H7 (cell line): Measurements from ENCODE around the gene NOTCH1. TPM values are rescaled to one million over a fixed set of nuclear protein-coding genes. Genes with fewer than 3 reads are reported as not detected.

Source experiments
- DNase-seq: peaks from one replicate; pipeline ENCODE4 v3.0.0; 2012
- H3K27me3 ChIP-seq: 2 replicates; pipeline ENCODE4 v1.6.0; 2011; ENCODE audit warnings: mild to moderate bottlenecking, low read length; ENCODE audit not compliant: control insufficient read depth, insufficient read depth
- H3K36me3 ChIP-seq: replicated peaks from 2 replicates; pipeline ENCODE4 v1.5.1; 2011; ENCODE audit warnings: low read length; ENCODE audit not compliant: control insufficient read depth, insufficient read depth
- H3K4me3 ChIP-seq: 2 replicates; pipeline ENCODE4 v1.5.1; 2011; ENCODE audit warnings: low read depth, mild to moderate bottlenecking, control low read depth, low read length, moderate library complexity; ENCODE audit not compliant: insufficient read depth
- total RNA-seq: library from RNA; depleted of rRNA; stranded (reverse); fragments of >200 nt; shearing (Covaris generic); gene quantifications from 2 replicates; pipeline ENCODE4 v1.2.3, GENCODE V29; 2014

Gene NOTCH1
- total RNA-seq, 1 experiment from 2014 or later, result 33.3 TPM

DNA sequence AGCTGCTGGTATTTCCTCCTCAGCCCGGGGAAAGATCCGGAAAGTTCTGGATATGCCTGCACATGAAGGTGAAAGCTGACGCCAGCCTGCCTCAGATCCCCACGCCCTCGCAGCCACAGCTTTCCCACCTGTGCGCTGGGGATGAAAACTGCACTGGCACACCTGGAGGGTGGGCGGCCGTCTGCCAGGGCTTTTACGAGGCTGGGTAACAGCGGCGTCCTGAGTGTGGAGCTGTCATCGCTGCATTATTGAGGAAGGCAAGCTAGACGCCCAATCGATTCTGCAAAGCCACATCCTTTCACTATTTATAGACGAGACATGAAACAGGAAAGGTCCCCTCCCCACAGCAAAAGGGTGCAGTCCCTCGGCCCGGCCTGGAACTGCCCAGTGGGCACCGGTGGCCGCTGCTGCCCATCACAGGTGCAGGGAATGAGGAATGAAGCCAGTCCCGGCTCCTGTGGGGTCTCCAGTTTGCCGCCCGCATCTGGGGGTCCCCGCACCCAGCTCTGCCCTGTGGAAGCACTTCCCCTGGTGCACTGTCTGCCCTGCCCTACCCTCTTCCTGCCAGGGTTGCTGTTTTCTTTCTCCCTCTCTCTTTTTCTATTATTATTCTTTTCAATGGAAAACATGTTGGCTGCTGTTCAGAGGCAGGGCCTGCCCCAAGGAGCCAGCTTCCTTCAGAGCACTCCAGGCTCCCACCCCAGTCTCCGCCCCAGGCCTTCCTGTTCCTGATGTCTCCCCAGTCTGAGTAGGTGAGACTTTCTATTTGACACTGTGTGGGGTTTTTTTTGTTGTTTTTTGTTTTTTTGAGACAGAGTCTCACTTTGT is 7.0 kb downstream of the NOTCH1 start:
- Histone ChIP-seq H3K36me3 (peaks cover 5% of the 10 kb centered on the region), H3K4me3 (no peak overlapping the region), H3K27me3 (no peaks in the 10 kb centered on the region)
- DNase-seq, result no peak

GRCh38 chr9:136537896-136538598 is 7.8 kb downstream of the NOTCH1 start:
- H3K36me3 ChIP-seq, result peaks cover 4% of the 10 kb centered on the region
- no peak for DNase-seq
- H3K4me3 ChIP-seq, result no peak overlapping the region
- H3K27me3 ChIP-seq, result no peaks in the 10 kb centered on the region

DNA sequence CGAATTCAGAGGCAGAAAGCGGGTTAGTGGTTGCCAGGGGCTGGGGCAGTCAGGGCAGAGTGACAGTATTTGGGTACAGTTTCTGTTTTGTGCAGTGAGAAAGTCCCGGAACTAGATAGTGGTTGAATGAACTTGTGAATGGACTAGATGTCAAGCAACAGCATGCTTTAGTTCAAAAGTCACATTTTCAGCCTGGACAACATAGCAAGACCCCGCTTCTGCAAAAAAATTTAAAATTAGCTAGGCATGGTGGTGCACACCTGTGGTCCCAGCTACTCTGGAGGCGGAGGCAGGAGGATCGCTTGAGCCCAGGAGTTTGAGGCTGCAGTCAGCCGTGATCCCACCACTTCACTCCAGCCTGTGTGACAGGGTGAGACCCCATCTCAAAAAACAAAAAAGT is 8.4 kb downstream of the NOTCH1 start:
- no peak overlapping the region for H3K4me3 ChIP-seq
- DNase-seq, result no peak

GRCh38 chr9:136536721-136537241 is 9.1 kb downstream of the NOTCH1 start:
- peak; percentile 88 for DNase-seq
- peaks cover 1% of the 10 kb centered on the region; the same call in 1 of the 2 replicates for H3K36me3 ChIP-seq
- H3K4me3 ChIP-seq, result no peak overlapping the region
- no peaks in the 10 kb centered on the region for H3K27me3 ChIP-seq

More for the DNA sequence above, 8.4 kb downstream of the NOTCH1 start:
- Histone ChIP-seq H3K36me3 (peaks cover 3% of the 10 kb centered on the region), H3K27me3 (no peaks in the 10 kb centered on the region)

DNA sequence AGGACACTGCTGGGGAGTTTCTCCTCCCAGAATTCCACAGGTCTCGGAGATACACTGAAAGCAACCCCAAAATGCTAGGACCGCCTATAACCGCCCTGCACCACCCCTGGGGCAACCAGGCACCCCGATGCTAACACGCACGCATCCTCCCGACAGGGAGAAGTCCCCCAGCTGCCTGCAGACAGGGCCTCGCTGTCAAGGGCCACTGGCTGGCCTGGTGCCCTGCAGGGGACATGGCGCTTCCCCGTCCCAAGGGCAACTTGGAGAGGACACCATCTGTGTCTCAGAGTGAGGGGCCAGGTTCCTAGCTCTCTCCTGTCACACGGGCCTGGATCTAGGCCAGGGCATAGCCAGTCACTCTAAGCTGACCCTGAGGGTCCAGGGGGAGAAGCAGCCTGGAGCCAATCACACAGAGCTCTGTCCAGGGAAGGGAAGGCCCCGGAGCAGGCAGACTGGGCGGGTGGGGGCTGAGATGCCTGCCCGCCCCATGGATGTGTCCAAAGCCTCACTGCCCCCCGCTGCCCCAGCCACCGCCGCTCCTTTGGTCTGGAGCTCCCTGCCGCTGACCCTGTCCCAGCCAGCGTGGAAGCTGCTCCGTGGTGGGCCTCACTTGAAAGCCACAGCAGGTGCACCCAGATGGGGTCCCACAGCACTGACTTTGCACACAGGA is 9.7 kb downstream of the NOTCH1 start:
- H3K27me3 ChIP-seq, result no peaks in the 10 kb centered on the region
- no peak for DNase-seq
- H3K36me3 ChIP-seq, result peaks cover 1% of the 10 kb centered on the region; the same call in 1 of the 2 replicates
- no peak overlapping the region for H3K4me3 ChIP-seq

DNA sequence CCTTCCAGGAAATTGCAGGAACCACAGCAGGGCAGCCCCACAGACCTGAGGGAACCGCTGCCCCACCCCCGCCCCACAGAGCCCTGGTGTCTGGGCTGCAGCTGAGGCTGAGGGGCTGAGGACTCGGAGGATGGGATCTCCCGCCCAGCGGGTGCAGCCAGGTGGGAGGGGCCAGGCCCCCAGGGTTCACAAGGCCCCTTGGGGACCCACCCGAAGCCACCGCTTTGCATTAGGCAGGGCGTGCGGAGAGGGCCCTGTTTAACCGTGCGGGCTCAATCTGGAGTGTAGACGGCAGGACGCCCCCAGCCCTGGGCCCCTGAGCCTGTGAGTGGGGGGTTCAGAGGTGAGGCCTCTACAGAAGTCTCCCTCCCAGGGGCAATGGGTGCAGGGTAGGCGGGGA is 10.8 kb downstream of the NOTCH1 start:
- Histone ChIP-seq H3K27me3 (no peaks in the 10 kb centered on the region), H3K36me3 (peaks cover under 1% of the 10 kb centered on the region; the same call in 1 of the 2 replicates), H3K4me3 (no peak overlapping the region)
- DNase-seq, result no peak

DNA sequence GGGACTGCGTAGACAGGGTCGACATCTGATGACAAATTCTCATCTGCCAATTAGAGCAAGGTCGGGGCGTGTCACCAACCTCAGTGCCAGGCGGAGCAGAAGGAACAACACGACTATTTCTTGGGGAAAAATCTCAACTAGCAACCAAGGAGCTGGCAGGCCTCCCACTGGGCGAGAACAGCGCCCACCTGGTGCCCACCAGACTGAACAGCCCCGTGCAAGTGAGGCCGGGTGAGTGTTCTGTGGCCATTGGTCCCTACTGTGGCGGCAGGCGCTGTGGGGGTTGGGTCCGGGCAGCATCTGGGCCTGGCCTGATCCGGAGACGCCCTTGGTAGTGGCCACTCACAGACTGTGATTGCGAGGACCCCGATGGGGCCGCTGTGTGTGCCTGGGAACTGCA is 11.5 kb downstream of the NOTCH1 start:
- no peak for DNase-seq
- no peaks in the 10 kb centered on the region; the same call in 1 of the 2 replicates for H3K36me3 ChIP-seq
- no peaks in the 10 kb centered on the region for H3K27me3 ChIP-seq
- no peak overlapping the region for H3K4me3 ChIP-seq

DNA sequence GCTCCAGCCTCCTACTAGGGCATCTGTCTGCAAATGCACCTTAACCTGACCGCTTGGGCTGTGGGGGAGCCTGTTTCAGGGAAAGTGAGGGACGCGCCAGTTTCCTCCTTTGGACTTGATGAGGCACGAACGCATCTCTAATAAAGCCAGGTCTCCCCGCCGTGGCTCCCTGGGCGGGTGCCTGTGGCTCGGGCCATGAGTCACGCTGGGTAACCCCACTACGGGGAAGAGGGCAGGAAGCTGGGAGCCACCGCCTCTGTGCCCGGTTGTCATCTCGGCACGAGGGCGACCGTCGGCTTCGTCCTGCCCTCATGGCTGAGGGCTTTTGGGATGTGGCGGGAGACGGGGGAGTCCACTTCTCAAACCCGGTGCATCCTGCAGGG is 12.1 kb downstream of the NOTCH1 start:
- H3K4me3 ChIP-seq, result no peak overlapping the region
- no peaks in the 10 kb centered on the region; the same call in 1 of the 2 replicates for H3K36me3 ChIP-seq
- no peak for DNase-seq
- H3K27me3 ChIP-seq, result no peaks in the 10 kb centered on the region

DNA sequence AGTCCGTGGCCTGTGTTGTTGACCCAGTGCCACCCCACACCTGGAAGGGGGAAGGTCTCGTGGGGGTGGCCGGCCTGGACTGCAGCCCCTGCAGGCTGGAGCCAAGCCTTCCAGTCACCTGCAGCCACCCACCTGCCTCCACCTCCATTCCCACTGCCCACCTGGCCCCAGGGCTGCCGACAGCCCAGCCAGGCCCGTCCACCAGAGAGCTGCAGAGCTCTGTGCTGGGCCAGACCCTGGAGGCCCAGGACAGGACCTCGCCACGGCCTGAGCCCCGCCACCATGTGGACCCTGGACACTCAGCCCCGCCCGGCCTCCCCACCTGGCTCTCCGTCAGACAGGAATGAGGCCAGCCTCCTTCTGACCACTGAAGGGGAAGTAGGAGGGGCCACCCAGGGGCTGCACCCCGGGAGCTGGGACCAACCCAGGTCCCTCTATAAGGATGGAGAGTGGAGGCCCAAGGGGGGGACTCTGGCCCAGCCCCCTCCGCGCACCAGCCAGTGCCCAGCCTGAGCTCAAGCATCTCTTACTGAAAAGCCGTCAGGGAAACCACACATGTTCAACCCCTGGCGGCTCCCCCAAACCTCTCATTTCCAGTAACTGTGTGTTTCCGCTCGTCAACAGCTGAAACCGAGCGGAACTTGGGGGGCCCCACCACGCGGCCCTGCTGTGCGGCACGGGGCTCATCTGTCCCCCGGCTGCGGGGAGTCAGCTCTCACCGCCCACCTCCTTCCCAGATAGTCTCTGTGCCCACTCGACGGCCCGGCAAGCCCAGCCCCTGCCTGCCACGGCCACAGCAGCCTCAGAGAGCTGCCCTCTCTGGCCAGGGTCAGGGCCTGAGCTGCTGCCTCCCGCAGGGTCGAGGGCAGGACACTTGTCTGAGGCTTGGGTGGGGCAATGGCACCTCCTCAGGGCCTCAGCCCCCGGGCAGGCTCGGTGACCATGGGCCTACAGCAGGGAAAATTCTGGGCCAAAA is 12.8 kb downstream of the NOTCH1 start:
- DNase-seq, result no peak
- Histone ChIP-seq H3K27me3 (no peaks in the 10 kb centered on the region), H3K36me3 (no peaks in the 10 kb centered on the region; the same call in 1 of the 2 replicates), H3K4me3 (no peak overlapping the region)

DNA sequence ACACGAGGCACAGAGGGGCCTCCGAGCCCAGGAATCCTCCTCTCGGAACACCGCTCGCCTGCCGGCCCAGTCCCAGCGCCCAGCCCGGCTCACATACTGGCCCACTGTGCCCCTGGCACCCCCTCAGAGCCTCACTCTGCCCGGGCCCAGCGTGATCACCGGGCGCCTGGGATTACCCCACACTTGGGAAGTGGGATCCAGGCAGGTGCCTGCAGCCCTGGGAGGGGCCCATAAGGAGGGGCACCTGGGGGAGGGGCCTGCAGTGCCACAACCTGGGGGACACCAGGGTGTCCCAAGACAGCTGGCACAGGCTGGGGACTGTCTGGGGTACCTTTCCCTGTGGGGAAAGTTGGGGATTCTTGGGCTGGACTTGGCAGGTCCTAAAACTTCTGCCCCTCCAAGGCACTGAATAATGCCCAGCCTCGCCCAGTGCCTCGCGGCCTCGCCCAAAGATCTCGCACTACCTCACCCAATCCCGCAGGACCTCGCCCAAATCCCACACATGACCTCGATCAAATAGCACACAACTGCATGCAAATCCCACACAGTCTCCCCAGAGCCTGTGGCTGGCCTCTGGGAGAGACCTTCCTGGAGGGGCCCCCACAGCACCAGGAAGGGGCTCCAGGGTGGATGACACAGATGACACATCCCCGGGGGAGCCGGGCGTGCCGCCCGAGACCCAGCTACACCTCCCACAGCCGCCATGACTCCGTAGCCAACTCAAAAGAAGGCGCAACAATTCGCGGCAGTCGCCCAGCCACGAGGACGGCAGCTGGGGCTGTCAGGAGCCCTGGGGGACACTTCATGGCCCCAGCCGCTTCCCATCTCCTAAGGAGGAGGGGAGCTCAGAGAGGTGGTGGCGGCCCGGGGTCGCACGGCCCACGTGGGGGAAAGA is 13.7 kb downstream of the NOTCH1 start:
- Histone ChIP-seq H3K36me3 (no peaks in the 10 kb centered on the region; the same call in 1 of the 2 replicates), H3K27me3 (no peaks in the 10 kb centered on the region), H3K4me3 (no peak overlapping the region)
- DNase-seq, result peak; percentile 70

- DNase-seq, result peak; percentile 81
- Histone ChIP-seq H3K4me3 (no peak overlapping the region), H3K36me3 (no peaks in the 10 kb centered on the region), H3K27me3 (no peaks in the 10 kb centered on the region)
These were observed 14.5 kb downstream of the NOTCH1 start for GRCh38 chr9:136531186-136531903.

DNA sequence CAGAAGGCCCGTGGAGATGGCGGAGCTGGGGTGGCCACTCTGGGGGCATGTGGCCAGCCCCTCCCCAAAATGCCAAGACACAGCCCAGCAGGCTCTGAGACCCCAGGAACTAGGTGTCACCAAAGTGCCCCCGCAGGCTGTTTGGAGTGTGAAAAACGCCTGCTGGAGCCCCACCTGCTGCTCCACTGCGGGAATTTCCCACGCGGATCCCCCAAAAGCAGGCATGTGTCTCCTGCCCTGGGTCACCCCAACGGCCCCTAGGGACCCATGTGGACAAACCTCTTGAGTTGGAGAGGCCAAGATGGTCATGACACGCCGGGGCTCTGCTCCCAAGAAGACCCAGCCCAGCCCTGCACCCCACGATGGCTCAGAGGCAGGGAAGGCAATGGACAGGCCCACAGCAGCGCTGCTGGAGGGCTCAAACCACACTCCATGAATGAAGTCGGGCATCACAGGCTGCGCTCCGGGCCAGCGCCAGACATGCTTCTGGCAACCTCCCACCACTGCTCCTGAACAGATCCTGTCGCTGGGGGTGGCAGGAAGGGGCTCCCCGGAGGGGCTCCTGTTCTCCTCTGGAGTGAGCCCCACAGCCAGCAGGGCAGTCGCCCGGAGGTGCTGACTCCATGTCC is 15.3 kb downstream of the NOTCH1 start:
- no peak for DNase-seq
- H3K4me3 ChIP-seq, result no peak overlapping the region
- no peaks in the 10 kb centered on the region for H3K36me3 ChIP-seq
- H3K27me3 ChIP-seq, result no peaks in the 10 kb centered on the region
